Gastroesophageal sphincter (tissue), 4 donors: Measurements from ENCODE around the gene DNAAF5. TPM values are rescaled to one million over a fixed set of nuclear protein-coding genes. Genes with fewer than 3 reads are reported as not detected.

Experiments used
- ATAC-seq: fragments of 150-250 bp; one replicate; pipeline ENCODE4 v1.9.1; 2016; ENCODE audit warnings: mild to moderate bottlenecking, moderate library complexity
- H3K27ac ChIP-seq, 4 donors: fragments of 200-600 bp; sonication (generic) in 3 of 4; 1 replicate in 3 of 4; 2 replicates in 1 of 4; pipeline ENCODE4 v1.5.1; 2016 to 2019
- H3K27me3 ChIP-seq: fragments of 200-600 bp; sonication (generic); one replicate; pipeline ENCODE4 v1.5.1; 2019
- H3K36me3 ChIP-seq, 2 donors: fragments of 200-600 bp; sonication (generic); one replicate each; pipeline ENCODE4 v1.5.1; 2019; ENCODE audit warnings: control low read depth in 1 of 2
- H3K4me1 ChIP-seq, 3 donors: fragments of 200-600 bp; sonication (generic); 1 replicate in 2 of 3; 2 replicates in 1 of 3; pipeline ENCODE4 v1.5.1; 2016 to 2019; ENCODE audit warnings: control low read depth in 2 of 3
- H3K4me3 ChIP-seq, 2 donors: fragments of 200-600 bp; sonication (generic); one replicate each; pipeline ENCODE4 v1.5.1; 2019; ENCODE audit warnings: mild to moderate bottlenecking in 1 of 2, moderate library complexity in 1 of 2
- H3K9me3 ChIP-seq, 3 donors: fragments of 200-600 bp; sonication (generic); one replicate each; pipeline ENCODE4 v1.5.1; 2017 to 2019; ENCODE audit warnings: control low read depth in 2 of 3
- CTCF ChIP-seq, 4 experiments: fragments of 200-600 bp in 2 of 4; fragments of 450-650 bp in 2 of 4; sonication (generic) in 1 of 4; IDR thresholded peaks; one replicate each; pipeline ENCODE4 v1.5.1; 2017 to 2019; ENCODE audit warnings: antibody characterized with exemption in 4 of 4, mild to moderate bottlenecking in 2 of 4, moderate library complexity in 2 of 4
- EP300 ChIP-seq: sonication (generic); formaldehyde crosslinking; IDR thresholded peaks from one replicate; pipeline ENCODE4 v1.6.1; 2017; ENCODE audit warnings: antibody characterized with exemption, mild to moderate bottlenecking
- POLR2A ChIP-seq, 2 donors: fragments of 450-650 bp; IDR thresholded peaks; one replicate each; pipeline ENCODE4 v1.6.1; 2017; ENCODE audit warnings: antibody characterized with exemption in 2 of 2, mild to moderate bottlenecking in 2 of 2, moderate library complexity in 1 of 2
- POLR2AphosphoS5 ChIP-seq: sonication (generic); formaldehyde crosslinking; IDR thresholded peaks from one replicate; pipeline ENCODE4 v1.6.1; 2017; ENCODE audit warnings: antibody characterized with exemption
- WGBS, 2 donors: methylation state at CpG; one replicate each; pipeline ENCODE4 v1.1.5; 2018; ENCODE audit warnings: low coverage in 1 of 2; 5-methylcytosine and 5-hydroxymethylcytosine counted together
- total RNA-seq, 4 donors: library from RNA; depleted of rRNA; stranded (reverse); fragments of >200 nt; gene quantifications; one replicate each; pipeline ENCODE4 v1.1.0, GENCODE V29; 2016

DNAAF5 gene
- total RNA-seq, 4 donors from 2014 or later, result 17.4 to 36.4 (median 21.7) TPM

- ATAC-seq, result no peak
- peak overlapping the region in 3 of 4 donors; percentile 12 to 92 (median 90) for H3K27ac ChIP-seq
- no peak for TF ChIP-seq EP300
- TF ChIP-seq POLR2A (IDR thresholded peaks at IDR 0.05), result no peak
- TF ChIP-seq POLR2AphosphoS5, result no peak
- TF ChIP-seq CTCF (IDR thresholded peaks at IDR 0.05), result no peak
- H3K4me1 ChIP-seq, result peaks cover 0 to 91% (median 45%) of the 10 kb centered on the region in 3 donors
- WGBS, 2 donors, result 86 to 100% methylated on average over 1 of the region's 1 CpG
- H3K27me3 ChIP-seq, result no peaks in the 10 kb centered on the region
- no peak overlapping the region for H3K4me3 ChIP-seq
- no peaks in the 10 kb centered on the region for H3K36me3 ChIP-seq
- no peaks in the 10 kb centered on the region for H3K9me3 ChIP-seq
Observed at GRCh38 chr7:820341-820740, 93.8 kb downstream of the DNAAF5 start.

- ATAC-seq, result peak; percentile 5
- peak overlapping the region; percentile 62 to 92 (median 86) for H3K27ac ChIP-seq
- no peaks in the 10 kb centered on the region for H3K27me3 ChIP-seq
- H3K9me3 ChIP-seq, result no peaks in the 10 kb centered on the region
- peaks cover 0 to 96% (median 48%) of the 10 kb centered on the region in 3 donors for H3K4me1 ChIP-seq
- no peak for TF ChIP-seq POLR2A (IDR thresholded peaks at IDR 0.05)
- TF ChIP-seq EP300, result no peak
- TF ChIP-seq POLR2AphosphoS5, result peak; percentile 75
- peak in 1 of 4 experiments; percentile 48 for TF ChIP-seq CTCF (IDR thresholded peaks at IDR 0.05)
- H3K4me3 ChIP-seq, result no peak overlapping the region
- WGBS, 2 donors, result 24 to 50% methylated on average over 6 to 11 of the region's 11 CpGs
- no peaks in the 10 kb centered on the region for H3K36me3 ChIP-seq
Observed at GRCh38 chr7:821688-822087, 95.2 kb downstream of the DNAAF5 start.

DNA sequence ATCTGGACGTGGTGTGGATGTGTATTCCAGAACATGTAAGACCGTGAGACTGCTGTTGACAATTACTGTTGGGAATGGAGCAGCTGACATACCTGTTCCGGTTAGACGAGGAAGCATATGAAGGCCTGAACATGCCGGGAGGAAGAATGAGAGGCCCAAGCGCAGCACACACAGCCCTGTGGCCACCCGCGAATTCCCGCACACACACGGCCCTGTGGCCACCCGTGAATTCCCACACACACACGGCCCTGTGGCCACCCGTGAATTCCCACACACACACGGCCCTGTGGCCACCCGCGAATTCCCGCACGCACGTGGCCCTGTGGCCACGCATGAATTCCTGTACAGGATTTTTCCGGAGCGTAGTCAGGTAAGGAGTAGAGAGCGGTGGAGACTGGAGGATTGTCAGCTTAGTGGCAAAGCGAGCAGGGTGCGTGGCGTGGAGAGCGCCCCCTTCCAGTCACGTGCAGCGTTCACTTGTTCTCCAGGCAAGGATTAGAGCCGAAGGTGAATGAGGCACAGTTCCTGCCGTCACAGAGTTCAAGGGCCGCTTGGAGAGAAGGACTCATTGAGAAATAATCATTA is 96.3 kb downstream of the DNAAF5 start:
- H3K4me1 ChIP-seq, result peaks cover 0 to 100% (median 48%) of the 10 kb centered on the region in 3 donors
- H3K27me3 ChIP-seq, result no peaks in the 10 kb centered on the region
- no peak overlapping the region for H3K4me3 ChIP-seq
- no peaks in the 10 kb centered on the region for H3K9me3 ChIP-seq
- H3K27ac ChIP-seq, result peak overlapping the region; percentile 62 to 92 (median 86)
- ATAC-seq, result no peak
- no peak for TF ChIP-seq EP300
- no peak for TF ChIP-seq POLR2AphosphoS5
- peak in 1 of 4 experiments; percentile 3 for TF ChIP-seq CTCF (IDR thresholded peaks at IDR 0.05)
- TF ChIP-seq POLR2A (IDR thresholded peaks at IDR 0.05), result no peak
- no peaks in the 10 kb centered on the region for H3K36me3 ChIP-seq
- WGBS, 2 donors, result 40 to 76% methylated on average over 3 to 6 of the region's 32 CpGs

DNA sequence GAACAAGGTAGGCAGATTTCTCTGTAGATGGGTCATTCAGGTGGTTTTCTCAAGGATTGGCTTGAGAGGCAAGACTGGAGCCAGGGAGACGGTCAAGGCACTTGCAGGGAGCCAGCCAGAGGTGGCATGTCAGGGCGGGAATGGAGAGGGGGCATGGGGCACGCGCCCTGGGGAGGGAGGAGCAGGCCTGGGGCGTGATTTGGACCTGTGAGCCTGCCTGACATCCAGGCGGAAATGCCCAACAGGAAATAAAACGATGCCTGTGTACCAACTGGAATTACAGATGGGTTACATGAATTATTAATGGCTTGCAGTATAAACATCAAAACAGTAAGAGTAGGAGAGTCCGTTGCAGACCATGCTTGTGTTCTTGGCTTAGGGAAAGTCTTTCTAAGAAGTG is 97.2 kb downstream of the DNAAF5 start:
- Histone ChIP-seq H3K36me3 (no peaks in the 10 kb centered on the region), H3K4me1 (peaks cover 0 to 100% (median 45%) of the 10 kb centered on the region in 3 donors), H3K9me3 (no peaks in the 10 kb centered on the region), H3K27ac (peak overlapping the region; percentile 10 to 92 (median 86)), H3K27me3 (no peaks in the 10 kb centered on the region), H3K4me3 (no peak overlapping the region)
- 45 to 67% methylated on average over 7 of the region's 8 CpGs for WGBS, 2 donors
- TF ChIP-seq POLR2A (IDR thresholded peaks at IDR 0.05) (no peak), CTCF (IDR thresholded peaks at IDR 0.05) (no peak), EP300 (no peak), POLR2AphosphoS5 (no peak)
- no peak for ATAC-seq

- peak overlapping the region; percentile 10 to 92 (median 86) for H3K27ac ChIP-seq
Observed at GRCh38 chr7:824081-824480, 97.6 kb downstream of the DNAAF5 start.

More at GRCh38 chr7:824081-824480, 97.6 kb downstream of the DNAAF5 start:
- Histone ChIP-seq H3K4me1 (peaks cover 0 to 100% (median 50%) of the 10 kb centered on the region in 3 donors), H3K36me3 (no peaks in the 10 kb centered on the region), H3K4me3 (no peak overlapping the region), H3K9me3 (no peaks in the 10 kb centered on the region), H3K27me3 (no peaks in the 10 kb centered on the region)
- TF ChIP-seq POLR2A (IDR thresholded peaks at IDR 0.05), result no peak
- TF ChIP-seq POLR2AphosphoS5, result no peak
- no peak for TF ChIP-seq CTCF (IDR thresholded peaks at IDR 0.05)
- TF ChIP-seq EP300, result no peak
- 19 to 52% methylated on average over 3 to 7 of the region's 7 CpGs for WGBS, 2 donors
- ATAC-seq, result no peak
